NCI-H1048 (cell line): ENCODE data around the gene SSR2.
"Not testable (repeated sequence)": the region's sequence is repeated elsewhere in the genome, so short reads cannot be mapped to it uniquely, and the experiment has no call there.

ENCODE experiments used
- DNase-seq: peaks from one replicate; lab custom pipeline; 2025; lab: John Stamatoyannopoulos, UW

Gene SSR2

GRCh38 chr1:156048663-156049258 lies 28.0 kb upstream of the SSR2 start:
- no peak for DNase-seq

GRCh38 chr1:156045076-156045475 lies 24.3 kb upstream of the SSR2 start:
- DNase-seq, result no peak

GRCh38 chr1:156042828-156043227 lies 22.1 kb upstream of the SSR2 start:
- no peak for DNase-seq

GRCh38 chr1:156034991-156035390 lies 14.2 kb upstream of the SSR2 start:
- DNase-seq, result not testable (repeated sequence)

GRCh38 chr1:156033011-156033410 lies 12.3 kb upstream of the SSR2 start:
- no peak for DNase-seq

GRCh38 chr1:156026588-156026987 lies 5.8 kb upstream of the SSR2 start:
- DNase-seq, result no peak

GRCh38 chr1:156025876-156026275 lies 5.1 kb upstream of the SSR2 start:
- DNase-seq, result no peak

GRCh38 chr1:156024801-156025200 lies 4.0 kb upstream of the SSR2 start:
- no peak for DNase-seq

- no peak for DNase-seq
Observed at GRCh38 chr1:156021954-156022353, 1.2 kb upstream of the SSR2 start.

GRCh38 chr1:156021093-156021428 lies 310 bp upstream of the SSR2 start:
- no peak for DNase-seq

- DNase-seq, result no peak
Observed at GRCh38 chr1:156019946-156020292, 832 bp downstream of the SSR2 start.

GRCh38 chr1:156014829-156015228 lies 5.9 kb downstream of the SSR2 start:
- no peak for DNase-seq

- DNase-seq, result no peak
Observed at GRCh38 chr1:156012051-156012817, 8.5 kb downstream of the SSR2 start.

GRCh38 chr1:156009404-156009803 lies 11.3 kb downstream of the SSR2 start:
- DNase-seq, result no peak

- no peak for DNase-seq
Observed at GRCh38 chr1:156006666-156007376, 13.9 kb downstream of the SSR2 start.

GRCh38 chr1:156004843-156005584 lies 15.7 kb downstream of the SSR2 start:
- DNase-seq, result no peak

- no peak for DNase-seq
Observed at GRCh38 chr1:156003923-156004188, 16.9 kb downstream of the SSR2 start.

- DNase-seq, result no peak
Observed at GRCh38 chr1:156002188-156002911, 18.4 kb downstream of the SSR2 start.

- no peak for DNase-seq
Observed at GRCh38 chr1:156001662-156002171, 19.0 kb downstream of the SSR2 start.

- DNase-seq, result no peak
Observed at GRCh38 chr1:156001021-156001661, 19.6 kb downstream of the SSR2 start.

- DNase-seq, result peak; percentile 27
Observed at GRCh38 chr1:155999964-156000363, 20.8 kb downstream of the SSR2 start.

- DNase-seq, result no peak
Observed at GRCh38 chr1:155996166-155996565, 24.6 kb downstream of the SSR2 start.
